NCI-H82 treated with DMSO at 0.1 percent for 48 hours (cell line): ENCODE results near the gene ATG13.
A peak's percentile ranks its signal among the peaks of the same experiment; 100 is the strongest.

Experiments
- DNase-seq: peaks from one replicate; lab custom pipeline; 2025; ENCODE audit not compliant: unreplicated experiment; lab: John Stamatoyannopoulos, UW

The ATG13 gene

DNA sequence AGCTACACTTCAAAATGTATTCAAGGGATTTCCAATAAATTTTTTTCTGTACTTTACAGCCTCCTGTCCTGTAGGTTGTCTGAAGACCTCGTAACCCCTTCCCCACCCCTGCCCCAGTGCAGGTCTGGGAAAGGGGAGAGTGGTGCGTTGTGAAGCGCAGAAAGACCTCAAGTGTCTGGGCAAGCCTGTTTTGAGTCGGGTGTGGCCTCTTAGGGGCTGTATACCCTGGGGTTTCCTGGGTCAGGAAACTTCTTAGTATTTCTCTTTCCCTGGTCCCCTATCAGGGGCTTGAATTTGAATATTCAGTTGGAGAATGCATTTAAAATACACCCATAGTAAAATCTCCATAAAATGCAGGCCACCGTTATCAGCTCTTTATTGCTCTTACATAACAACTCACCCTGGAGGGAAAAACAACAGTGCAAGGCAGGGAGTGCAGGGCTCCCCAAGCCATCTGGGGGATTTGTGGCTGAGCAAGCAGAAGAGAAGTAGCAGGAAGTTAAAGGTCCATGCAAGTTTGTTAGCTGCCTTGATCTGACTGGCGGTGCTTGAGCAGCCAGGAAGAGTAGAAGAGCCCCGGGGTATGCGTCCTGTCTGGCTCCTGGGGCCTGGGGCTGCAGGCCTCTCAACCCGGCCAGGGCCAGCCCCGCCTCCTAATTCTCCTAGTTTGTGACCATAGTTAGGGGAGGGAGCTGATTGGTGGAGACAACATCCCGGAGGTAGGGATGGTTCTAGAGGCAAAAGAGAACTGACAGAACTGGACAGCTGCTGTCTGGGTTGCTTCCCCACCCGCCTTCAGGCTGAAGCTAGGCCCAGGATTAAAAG lies 57.3 kb downstream of the ATG13 start:
- DNase-seq: no peak

DNA sequence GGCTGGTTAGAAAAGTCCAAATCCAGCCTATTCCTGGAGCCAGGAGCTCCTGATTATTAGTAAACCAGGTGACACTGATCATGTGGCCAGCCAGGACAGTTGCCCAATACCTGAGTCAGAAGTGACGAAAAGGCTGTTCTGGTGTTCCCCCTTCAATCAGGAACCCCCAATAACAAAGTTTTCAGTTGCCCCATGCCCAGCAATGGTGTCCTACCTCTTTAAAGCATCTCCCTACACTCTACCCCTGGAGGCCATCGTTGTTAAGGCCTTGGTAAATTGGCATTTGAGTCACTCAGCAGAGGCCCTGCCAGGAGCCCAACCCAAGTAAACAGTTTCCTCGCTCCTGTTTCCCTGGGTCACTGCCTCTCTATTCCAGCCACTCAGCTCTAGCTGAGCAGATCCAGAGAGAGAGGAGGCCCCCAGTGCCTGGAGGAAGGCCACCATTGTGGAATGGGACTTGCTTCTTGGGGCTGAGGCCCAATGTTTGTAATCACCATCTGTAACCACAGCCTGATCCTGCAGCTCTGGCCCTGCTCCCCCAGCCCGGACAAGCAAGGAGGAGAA lies 58.0 kb downstream of the ATG13 start:
- no peak for DNase-seq

DNA sequence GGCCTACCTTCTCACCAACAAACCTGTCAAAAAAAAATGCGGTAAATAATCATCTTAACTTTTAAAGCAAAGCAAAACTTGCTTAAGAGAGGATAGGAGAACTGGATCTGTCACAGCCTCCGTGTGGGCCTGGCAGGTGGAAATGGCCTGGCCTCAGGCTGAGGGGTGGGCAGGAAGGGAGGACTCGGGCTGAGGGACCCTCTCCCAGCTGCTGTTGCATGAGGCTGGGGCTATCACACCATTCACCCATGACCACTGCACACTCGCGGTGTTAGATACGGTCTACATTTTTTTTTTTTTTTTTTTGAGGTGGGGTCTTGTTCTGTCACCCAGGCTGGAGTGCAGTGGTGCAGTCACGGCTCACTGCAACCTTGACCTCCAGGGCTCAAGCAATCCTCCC lies 58.6 kb downstream of the ATG13 start:
- no peak for DNase-seq

DNA sequence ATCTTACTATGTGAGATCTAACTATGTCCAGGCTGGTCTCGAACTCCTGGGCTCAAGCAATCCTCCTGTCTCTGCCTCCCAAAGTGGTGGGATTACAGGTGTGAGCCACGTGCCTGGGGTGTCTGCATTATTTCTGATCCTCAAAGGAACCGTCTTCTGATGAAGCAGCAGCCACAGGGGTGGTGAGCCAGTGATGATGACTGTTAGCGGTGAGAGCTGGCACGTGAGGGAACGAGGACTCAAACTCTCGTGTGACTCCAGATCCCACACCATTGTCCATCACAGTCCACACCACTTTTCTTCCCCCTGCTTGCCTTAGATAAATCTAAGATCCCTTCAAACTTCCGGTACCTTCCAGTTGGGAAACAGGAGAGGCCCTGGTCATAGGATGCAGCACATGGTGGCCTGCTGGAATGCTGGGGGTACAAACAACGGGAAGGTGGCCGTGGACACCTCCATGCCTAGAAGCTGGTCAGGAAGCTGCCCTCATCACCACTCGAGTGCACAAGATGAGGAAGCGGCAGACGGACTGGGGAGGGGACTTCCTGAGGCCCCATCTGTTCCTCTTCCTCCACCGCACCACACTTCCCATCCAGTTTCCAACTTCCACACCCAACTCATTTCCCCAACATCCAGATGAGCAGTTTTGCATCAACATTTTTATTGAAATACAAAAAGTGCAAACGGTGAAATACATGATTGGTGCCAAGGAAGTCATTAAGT lies 59.2 kb downstream of the ATG13 start:
- no peak for DNase-seq

DNA sequence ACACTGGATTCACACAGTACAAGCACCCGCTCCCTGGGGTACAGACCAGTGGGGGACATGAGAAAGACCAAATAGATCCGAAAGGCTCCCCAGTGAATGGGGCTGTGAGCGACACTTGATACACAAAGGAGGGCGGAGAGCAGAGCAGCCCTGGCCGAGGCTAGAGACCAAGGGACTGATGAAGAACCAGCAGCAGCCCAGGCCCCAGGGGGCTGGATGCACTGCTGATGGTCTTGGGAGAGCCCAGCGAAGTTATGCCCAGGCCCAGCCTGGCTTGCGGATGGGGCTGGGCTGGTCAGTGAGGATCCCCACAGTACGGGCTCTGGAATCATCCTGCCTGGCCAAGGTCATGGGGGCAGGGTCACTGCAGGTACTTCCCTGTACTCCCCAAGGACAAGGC lies 59.8 kb downstream of the ATG13 start:
- no peak for DNase-seq

DNA sequence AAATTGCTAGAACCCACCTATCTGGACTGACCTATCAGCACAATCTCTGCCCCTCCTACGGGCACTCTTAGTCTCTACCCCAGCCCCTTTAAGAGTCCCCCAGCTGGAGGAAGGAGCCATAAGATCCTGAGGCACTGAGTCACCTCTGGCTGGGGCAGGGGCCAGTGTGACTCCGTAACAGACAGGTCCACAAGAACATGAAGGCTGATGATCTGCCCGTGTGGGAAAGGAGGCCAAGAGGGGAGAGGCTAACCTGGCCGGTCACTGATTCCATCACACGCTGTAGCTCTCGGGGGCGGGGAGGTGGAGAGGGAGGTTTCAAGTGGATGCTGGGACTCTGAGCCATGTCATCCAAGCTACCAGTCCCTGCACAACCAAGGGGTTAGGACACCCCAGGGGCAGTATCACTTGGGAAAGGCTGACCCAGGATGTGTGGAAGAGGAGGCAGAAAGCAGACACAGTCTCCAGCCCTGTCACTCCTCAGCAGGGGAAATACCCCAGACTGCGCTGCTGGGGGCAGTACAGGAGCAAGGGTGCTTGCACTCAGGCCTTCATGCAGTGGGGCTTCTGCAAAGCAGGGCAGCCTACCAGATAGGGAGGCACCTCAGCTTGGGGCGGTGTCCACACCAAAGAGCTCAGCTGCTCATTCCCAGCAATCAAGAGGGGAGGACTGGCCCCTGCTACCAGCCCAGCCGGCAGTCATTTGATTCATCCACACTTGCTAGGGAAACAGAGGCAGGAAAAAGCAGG lies 60.8 kb downstream of the ATG13 start:
- DNase-seq: no peak

DNA sequence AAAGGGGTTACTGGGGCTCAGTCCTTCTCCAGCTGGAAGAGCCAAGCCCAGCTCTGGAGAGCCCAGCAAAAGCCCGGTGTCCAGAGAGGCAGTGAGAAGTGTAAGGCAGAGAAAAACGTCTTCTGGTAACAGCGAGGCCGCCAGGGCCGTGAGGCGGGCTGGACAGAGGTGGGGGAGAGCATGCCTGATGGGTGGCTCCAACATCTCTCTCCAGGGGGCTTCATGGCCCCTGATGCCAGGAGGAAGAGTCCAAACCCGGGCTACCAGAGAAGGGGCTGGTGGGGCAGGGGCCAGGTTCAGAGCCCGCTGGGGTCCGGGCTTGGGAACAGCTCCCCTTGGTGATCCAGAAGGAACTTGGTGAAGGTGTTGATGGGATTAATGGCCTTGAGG lies 61.4 kb downstream of the ATG13 start:
- DNase-seq: no peak

DNA sequence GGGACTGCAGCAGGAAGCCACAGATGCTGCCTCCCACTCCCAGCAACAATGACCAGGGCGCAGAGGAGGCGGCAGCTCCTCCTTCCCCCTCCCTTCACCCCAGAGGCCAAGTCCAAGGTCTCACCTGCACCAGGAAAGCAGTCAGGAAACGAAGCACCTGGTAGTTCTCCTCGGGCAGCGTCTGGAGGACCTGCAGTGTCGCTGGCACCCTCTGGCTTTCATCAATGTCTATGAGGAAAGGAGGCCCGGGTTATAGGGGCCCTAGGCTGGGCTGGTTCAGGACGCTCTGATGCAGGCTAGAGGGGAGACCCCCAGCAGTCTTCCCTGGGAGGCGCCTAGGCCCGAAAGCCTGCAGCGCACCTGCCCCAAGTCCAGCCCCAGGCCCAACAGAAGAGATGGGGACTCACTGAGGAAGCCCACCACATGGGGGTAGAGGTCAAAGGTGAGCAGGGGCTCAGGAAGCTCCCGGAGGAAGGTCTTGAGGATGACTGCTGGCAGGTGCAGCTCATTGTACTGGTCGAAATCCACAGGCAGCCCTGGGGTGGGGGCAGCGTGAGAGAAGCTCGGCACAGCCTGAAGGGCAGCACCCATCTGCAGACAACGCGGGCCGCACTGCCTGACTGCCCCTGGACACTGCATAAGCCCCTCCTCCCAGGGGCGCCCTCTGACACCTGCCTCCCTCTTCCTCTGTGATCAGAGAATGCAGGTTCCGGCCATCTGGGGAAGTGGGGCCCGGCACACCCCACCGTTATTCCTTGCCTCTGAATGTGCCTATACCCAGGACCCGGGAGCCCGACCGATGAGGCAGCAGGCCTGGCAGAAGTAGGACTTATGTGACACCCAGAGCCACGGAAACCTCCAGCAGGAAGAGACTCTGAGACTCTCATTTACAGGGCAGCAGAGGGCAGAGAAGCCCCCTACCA lies 62.1 kb downstream of the ATG13 start:
- no peak for DNase-seq

DNA sequence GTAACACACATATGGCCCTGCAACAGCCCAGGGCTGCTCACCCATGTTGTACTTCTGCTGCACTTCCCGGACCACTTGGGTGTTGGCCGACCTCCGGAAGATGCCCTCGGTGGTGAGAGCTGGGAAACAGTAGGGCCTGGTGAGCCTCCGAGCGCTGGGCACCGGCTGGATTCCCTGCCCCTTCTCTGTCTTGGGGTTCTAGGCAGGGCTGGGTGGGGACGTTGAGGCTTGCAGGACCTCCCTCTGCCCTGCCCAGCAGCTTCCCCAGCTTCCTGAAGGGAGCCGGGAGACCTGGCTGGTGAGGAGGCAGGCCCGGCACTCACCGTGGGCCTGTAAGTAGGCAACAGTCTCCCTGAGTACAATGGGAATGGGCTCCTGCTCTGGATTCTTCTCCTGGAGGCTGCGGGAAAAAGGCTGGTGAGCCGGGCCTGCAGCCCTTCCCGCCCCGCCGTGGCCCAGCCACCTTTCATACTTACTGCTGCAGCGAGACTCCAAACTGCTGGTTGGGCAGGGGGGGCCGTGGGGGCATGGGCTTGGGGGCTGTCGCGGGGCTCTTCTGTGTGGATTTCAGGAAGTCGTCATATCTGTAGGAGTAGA lies 62.9 kb downstream of the ATG13 start:
- DNase-seq: no peak

DNA sequence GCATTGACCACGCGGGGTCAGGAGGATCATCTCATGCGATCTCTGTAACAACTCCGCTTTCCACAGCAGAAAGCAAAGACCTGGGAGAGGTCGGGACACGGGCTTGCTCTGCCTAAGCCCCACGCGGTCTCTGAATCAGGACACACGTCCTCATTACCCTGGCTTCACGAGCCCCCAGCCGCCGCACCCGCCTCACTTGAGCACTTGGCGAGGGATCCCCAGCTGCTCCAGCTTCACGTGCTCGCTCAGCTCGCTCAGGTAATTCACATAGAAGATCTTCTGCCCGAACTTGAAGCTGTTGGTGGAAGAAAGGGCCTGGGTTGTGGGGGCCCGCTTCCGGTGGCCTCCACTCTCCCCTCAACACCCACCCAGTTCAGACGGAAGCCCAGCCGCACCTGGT lies 63.5 kb downstream of the ATG13 start:
- no peak for DNase-seq

DNA sequence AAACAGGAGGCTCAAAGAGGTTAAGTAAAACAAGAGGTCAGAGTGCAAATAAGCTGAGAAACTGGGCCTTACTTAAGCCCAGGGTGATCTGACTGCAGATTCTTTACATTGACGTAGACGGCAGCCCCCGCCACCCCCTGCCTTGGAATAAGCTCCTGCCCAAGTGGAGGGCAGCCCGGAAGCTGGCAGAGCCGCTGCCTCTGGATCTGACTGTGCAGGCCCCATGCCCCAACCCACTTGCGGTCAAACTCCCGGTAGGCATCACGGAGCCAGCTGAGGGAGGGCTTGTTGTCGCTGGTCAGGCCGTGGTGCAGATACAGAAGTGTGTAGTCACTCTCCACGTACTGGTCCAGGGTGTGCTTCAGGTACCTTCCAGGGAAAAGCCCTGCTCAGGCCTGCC lies 64.5 kb downstream of the ATG13 start:
- DNase-seq: no peak

DNA sequence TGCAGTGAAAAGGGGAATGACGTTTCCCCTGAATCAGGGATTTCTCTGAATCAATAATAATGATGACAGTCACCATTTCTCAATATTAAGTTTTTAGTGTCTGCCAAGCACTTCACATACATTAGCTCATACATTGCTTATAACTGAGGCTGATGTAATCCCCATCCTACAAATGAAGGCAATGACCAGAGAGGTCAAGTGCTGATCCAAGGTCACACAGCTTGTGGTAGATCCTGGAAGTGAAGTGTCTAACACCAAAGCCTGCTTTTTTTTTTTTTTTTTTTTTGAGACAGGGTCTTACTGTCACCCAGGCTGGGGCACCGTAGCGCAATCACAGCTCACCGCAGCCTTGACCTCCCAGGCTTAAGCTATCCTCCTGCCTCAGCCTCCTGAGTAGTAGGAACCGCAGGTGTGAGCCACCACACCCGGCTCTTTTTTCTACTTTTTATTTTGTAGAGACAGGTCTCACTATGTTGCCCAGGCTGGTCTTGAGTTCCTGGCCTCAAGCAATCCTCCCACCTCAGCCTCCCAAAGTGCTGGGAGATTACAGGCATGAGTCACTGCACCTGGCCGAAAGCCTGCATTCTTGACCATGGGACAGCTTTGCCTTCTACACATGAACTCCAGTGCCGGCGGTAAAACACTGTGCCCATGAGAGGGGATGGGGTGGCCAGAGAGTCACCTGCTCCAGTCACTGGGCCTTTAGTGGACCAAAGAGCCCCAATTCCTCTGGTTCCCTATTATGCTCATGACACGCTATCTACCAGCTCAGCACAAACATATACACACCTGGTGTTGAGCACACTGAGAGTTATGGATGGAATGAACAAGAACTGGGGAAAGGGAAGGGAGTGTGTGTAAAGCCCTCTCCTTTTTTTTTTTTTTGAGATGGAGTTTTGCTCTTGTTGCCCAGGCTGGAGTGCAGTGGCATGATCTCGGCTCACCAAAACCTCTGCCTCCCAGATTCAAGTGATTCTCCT lies 65.7 kb downstream of the ATG13 start:
- no peak for DNase-seq

DNA sequence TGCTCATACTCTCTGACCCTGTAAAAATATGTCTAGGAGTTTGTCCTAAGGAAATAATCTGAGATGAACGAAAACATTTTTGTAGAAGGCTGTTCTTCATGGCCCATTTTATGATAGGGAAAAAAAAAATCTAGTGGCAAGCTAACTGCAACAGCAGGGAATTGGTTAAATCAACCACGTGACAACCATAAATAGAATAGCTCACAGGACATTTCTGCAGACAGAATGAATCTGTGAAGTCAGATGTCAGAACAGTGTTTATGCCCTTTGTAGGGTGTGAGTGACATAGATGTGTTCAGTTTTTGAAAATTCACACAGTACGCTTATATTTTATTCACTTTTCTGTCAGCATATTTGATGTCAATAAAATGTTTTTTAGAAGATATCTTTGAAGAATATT lies 67.0 kb downstream of the ATG13 start:
- DNase-seq: no peak

DNA sequence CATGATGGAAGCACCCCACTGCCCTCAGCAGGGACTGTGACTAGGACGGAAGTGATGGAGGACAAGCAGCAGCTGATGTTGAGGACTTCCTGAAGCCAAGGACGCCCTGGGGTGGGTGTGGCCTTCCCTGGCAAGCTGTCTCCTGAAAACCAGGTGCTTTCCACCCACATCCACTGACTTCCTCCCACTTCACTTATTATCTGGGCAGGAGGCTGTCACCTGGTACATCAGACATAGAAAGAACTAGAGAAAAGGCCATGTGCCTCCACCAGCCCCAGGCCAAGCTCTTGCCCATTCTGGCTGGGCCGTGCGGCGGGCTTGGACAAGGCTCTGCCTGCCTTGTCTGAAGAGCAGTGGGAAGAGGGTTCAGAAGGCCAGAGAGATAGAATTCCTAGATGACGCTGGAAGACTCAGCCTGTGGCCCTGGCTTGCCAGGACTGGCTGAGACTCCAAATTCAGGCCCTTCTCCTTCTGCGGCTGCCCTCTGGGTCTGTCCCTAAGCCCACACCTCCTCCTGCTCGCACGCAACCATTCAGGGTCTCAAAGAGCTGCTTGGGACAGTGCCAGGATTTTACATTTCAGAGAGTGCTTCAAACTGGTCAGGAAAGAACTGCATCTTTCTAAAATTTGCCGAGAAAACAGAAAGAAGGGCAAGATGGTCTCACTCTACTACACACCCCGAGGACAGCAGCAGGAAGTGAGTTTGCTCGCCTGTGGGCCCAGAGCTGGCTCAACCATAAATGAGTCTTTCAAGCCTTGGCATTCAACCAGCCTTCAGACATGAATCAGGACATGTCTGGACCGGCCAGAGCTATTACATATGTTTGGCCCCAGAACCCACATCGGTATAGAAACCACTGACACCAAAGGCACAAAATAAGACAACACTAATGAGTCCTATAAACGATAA lies 69.8 kb downstream of the ATG13 start:
- no peak for DNase-seq

DNA sequence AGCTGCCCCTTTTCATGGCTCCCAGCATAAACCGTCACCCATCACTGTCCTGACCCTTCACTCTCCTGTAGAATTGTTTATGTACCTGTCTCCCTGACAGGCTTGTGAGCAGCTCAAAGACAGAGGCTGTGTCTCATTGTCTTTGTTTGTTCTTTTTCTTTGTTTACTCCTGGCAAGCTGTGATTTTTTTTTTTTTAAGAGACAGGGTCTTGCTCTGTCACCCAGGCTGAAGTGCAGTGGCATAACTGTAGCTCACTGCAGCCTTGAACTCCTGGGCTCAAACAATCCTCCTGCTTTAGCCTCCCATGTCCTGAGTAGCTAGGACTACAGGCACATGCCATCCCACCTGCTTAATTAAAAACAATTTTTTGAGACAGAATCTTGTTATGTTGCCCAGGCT lies 73.3 kb downstream of the ATG13 start:
- no peak for DNase-seq

DNA sequence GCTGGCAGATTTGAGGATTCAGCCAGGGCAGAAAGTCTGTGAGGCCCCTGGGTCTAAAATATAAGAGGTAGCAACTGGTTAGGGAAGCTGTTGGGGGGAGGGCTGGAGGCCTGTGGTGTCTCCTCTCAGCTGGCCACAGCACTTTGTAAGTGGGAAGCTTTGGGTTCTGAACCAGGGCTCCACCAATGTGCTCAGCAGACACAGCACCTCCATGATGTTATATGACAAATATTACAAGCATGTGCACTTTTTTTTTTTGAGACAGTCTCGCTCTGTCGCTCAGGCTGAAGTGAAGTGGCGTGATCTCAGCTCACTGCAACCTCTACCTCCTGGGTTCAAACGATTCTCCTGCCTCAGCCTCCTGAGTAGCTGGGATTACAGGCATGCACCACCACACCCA lies 75.1 kb downstream of the ATG13 start:
- no peak for DNase-seq

DNA sequence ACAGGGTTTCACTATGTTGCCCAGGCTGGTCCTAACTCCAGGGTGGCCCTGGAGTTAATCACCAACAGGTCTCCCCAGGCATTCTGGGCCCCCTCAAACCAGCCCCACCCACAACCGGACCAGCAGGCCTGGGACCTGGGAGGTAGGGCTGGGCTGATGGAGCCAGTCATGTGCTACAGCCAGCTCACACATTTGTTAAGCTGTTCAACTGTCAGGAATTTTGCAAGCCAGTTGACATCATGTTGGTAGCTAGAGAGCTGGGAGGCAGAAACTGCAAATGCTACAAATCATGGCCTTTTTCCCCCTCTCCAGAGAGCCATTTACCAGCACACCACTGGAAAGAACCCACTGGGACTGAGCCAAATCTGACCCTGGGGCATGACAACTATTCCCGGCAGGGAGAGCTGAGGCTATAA lies 76.3 kb downstream of the ATG13 start:
- DNase-seq: no peak

DNA sequence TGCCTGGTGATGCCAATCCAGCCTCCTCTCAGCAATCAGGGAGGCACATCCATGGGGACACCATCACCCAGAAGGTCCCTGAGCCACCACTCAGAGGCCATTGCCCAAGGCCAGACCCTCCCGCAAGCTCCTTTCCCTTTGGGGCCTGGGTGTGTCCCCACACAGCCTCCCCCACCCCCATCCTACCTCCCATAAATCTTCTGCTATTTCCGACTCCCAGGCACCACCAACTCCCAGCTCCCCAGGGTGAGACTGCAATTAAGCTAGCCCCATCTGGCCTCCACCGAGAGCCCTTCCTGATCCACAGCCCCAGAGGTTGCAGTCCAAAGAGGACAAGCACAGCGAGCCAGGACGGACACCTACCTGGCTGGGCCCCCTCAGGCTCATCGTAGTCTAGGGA lies 76.7 kb downstream of the ATG13 start:
- peak; percentile 1 for DNase-seq
